CD4-positive, alpha-beta T cell (primary cell): Measurements from ENCODE around the gene DNAAF1. TPM values are rescaled to one million over a fixed set of nuclear protein-coding genes. Genes with fewer than 3 reads are reported as not detected.

Experiments used
- ATAC-seq: fragments of 200-7000 bp; cut with Tn5 transposase; one replicate; pipeline ENCODE4 v1.10.0; 2022; ENCODE audit warnings: mild to moderate bottlenecking; ENCODE audit not compliant: poor library complexity
- CTCF ChIA-PET: fragments of 350-600 bp; sonication (Branson Sonifier 250); formaldehyde crosslinking; loops from one replicate; lab custom pipeline; 2021; ENCODE audit warnings: antibody characterized with exemption, inconsistent platforms; lab: Charles Lee
- POLR2A ChIA-PET: fragments of 350-600 bp; sonication (Branson Sonifier 250); formaldehyde crosslinking; loops from one replicate; lab custom pipeline; 2021; ENCODE audit warnings: antibody characterized with exemption, inconsistent platforms; lab: Charles Lee
- DNase-seq, 14 experiments: peaks; one replicate each; pipeline ENCODE4 v3.0.0-alpha.2; 2013 to 2020; ENCODE audit warnings: mixed read lengths in 2 of 14
- H3K27ac ChIP-seq, 2 donors: one replicate each; pipeline versions ENCODE4 v1.5.1 to v1.7.0; 2013; ENCODE audit warnings: low read length in 2 of 2, low read depth in 1 of 2, mild to moderate bottlenecking in 1 of 2
- H3K27me3 ChIP-seq, 2 experiments: 1 replicate in 1 of 2; 2 replicates in 1 of 2; pipeline versions ENCODE4 v1.6.1 to v1.7.0; 2013; ENCODE audit warnings: low read length in 2 of 2, control low read depth in 1 of 2, mild to moderate bottlenecking in 1 of 2, moderate library complexity in 1 of 2; ENCODE audit not compliant: insufficient read depth in 2 of 2, control insufficient read depth in 1 of 2
- H3K36me3 ChIP-seq: one replicate; pipeline ENCODE4 v1.6.1; 2013; ENCODE audit warnings: low read length, control low read depth; ENCODE audit not compliant: insufficient read depth
- H3K4me1 ChIP-seq: one replicate; pipeline ENCODE4 v1.6.1; 2013; ENCODE audit warnings: low read length, control low read depth; ENCODE audit not compliant: insufficient read depth
- H3K4me3 ChIP-seq: one replicate; pipeline ENCODE4 v1.5.1; 2013; ENCODE audit warnings: mild to moderate bottlenecking, low read length, moderate library complexity
- H3K9me3 ChIP-seq, 2 experiments: 1 replicate in 1 of 2; 2 replicates in 1 of 2; pipeline versions ENCODE4 v1.6.1 to v1.7.0; 2013; ENCODE audit warnings: low read length in 2 of 2, mild to moderate bottlenecking in 2 of 2, control low read depth in 1 of 2, moderate library complexity in 1 of 2; ENCODE audit not compliant: control insufficient read depth in 1 of 2, insufficient read depth in 1 of 2
- H3K27ac Mint-ChIP-seq: one replicate; pipeline ENCODE4 v1.8.0; 2020; ENCODE audit warnings: mixed read lengths
- H3K27me3 Mint-ChIP-seq: one replicate; pipeline ENCODE4 v1.8.0; 2021; ENCODE audit warnings: mixed read lengths
- H3K36me3 Mint-ChIP-seq: one replicate; pipeline ENCODE4 v1.8.0; 2021; ENCODE audit warnings: low read depth, mixed read lengths
- H3K4me1 Mint-ChIP-seq: one replicate; pipeline ENCODE4 v1.8.0; 2021; ENCODE audit warnings: low read depth, mixed read lengths
- H3K4me3 Mint-ChIP-seq: one replicate; pipeline ENCODE4 v1.8.0; 2020; ENCODE audit warnings: mild to moderate bottlenecking, mixed read lengths
- H3K9me3 Mint-ChIP-seq: one replicate; pipeline ENCODE4 v1.8.0; 2020; ENCODE audit warnings: mixed read lengths
- intact Hi-C, 2 experiments: fragments of 100-400 bp; cut with DNase I in 1 of 2; cut with micrococcal nuclease in 1 of 2; formaldehyde crosslinking; loops; one replicate each; pipeline versions ENCODE4 v1.15.1 to v1.9.0; 2023 to 2025; cut with DNase I, micrococcal nuclease
- total RNA-seq, 174 experiments: library from RNA in 2 of 174; stranded (reverse) in 2 of 174; gene quantifications; one replicate each; pipeline ENCODE4 v1.2.3 and lab custom pipeline; 2021 to 2026
- TF ChIP-seq, protein P1 (sequence below): fragments of 200-600 bp; IDR thresholded peaks from one replicate; pipeline ENCODE4 v1.8.0; 2022; ENCODE audit warnings: antibody characterized with exemption, mild to moderate bottlenecking

Gene DNAAF1
- total RNA-seq, 2 experiments from 2014 or later = not detected

DNA sequence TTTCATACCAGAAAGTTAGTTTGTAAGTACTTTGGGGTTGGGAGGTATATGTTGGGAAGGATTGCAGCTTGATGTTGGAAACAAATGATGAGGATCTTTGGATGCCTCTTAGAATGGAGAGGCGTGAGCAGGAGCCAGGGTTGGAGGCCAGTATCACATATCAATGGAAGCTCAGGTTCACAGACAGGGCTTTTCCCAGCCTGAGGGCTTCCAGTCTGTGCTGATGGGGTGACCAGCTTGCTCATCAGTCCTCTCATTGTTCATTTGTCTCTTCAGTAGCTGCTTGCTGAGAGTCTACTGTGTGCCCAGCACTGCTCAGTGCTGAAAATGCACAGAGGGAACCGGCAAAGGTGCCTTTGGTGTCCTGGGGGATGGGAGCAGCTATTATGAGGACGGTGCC lies 5.8 kb downstream of the DNAAF1 start:
- H3K9me3 Mint-ChIP-seq = no peaks in the 10 kb centered on the region
- Histone ChIP-seq H3K4me3 (no peak overlapping the region), H3K27me3 (peaks cover 0 to 6% of the 10 kb centered on the region in 2 experiments), H3K27ac (no peak overlapping the region), H3K9me3 (no peaks in the 10 kb centered on the region), H3K4me1 (no peaks in the 10 kb centered on the region), H3K36me3 (no peaks in the 10 kb centered on the region)
- no peak overlapping the region for H3K27ac Mint-ChIP-seq
- no peak overlapping the region for H3K4me3 Mint-ChIP-seq
- POLR2A ChIA-PET = no interaction called here
- TF ChIP-seq, protein P1, sequence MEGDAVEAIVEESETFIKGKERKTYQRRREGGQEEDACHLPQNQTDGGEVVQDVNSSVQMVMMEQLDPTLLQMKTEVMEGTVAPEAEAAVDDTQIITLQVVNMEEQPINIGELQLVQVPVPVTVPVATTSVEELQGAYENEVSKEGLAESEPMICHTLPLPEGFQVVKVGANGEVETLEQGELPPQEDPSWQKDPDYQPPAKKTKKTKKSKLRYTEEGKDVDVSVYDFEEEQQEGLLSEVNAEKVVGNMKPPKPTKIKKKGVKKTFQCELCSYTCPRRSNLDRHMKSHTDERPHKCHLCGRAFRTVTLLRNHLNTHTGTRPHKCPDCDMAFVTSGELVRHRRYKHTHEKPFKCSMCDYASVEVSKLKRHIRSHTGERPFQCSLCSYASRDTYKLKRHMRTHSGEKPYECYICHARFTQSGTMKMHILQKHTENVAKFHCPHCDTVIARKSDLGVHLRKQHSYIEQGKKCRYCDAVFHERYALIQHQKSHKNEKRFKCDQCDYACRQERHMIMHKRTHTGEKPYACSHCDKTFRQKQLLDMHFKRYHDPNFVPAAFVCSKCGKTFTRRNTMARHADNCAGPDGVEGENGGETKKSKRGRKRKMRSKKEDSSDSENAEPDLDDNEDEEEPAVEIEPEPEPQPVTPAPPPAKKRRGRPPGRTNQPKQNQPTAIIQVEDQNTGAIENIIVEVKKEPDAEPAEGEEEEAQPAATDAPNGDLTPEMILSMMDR = no peak
- CTCF ChIA-PET = no interaction called here
- H3K36me3 Mint-ChIP-seq = no peaks in the 10 kb centered on the region
- H3K4me1 Mint-ChIP-seq = no peaks in the 10 kb centered on the region
- H3K27me3 Mint-ChIP-seq = peaks cover 17% of the 10 kb centered on the region
- DNase-seq (no peak), ATAC-seq (no peak)
- intact Hi-C loops = no loop called here

DNA sequence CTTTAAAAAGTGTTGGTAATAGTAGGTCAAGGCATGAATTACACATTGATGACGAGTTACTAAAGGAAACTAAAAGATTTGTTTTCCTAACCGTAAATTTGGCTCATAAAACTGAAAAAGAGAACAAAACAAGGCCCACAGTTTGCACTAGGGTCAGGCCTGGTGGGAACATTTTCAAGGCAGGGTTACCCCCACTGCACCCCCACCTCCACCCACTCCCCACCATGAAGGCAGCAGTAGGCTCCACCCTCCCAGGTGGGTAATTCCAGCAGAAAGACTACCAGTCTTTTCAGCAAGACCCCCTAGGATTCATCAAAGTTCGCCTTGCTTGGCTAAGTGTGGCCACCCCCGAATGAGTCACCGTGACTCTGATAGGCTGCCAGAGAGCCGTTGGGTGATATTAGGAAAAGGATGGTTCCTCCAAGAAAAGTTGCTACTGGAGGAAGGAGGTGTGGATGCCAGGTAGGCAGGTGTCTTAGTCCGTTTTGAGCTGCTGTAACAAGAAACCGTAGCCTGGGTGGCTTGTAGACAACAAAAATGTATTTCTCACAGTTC lies 8.6 kb downstream of the DNAAF1 start:
- TF ChIP-seq, protein P1 = no peak
- no peak for ATAC-seq
- Mint-ChIP-seq H3K27me3 (peaks cover 26% of the 10 kb centered on the region), H3K36me3 (no peaks in the 10 kb centered on the region), H3K9me3 (no peaks in the 10 kb centered on the region), H3K4me1 (no peaks in the 10 kb centered on the region), H3K4me3 (no peak overlapping the region), H3K27ac (no peak overlapping the region)
- Histone ChIP-seq H3K36me3 (no peaks in the 10 kb centered on the region), H3K4me3 (no peak overlapping the region), H3K27ac (no peak overlapping the region), H3K9me3 (no peaks in the 10 kb centered on the region), H3K27me3 (peaks cover 0 to 3% of the 10 kb centered on the region in 2 experiments), H3K4me1 (no peaks in the 10 kb centered on the region)
- POLR2A ChIA-PET = no interaction called here
- no peak for DNase-seq
- intact Hi-C loops = no loop called here
- CTCF ChIA-PET = no interaction called here

DNA sequence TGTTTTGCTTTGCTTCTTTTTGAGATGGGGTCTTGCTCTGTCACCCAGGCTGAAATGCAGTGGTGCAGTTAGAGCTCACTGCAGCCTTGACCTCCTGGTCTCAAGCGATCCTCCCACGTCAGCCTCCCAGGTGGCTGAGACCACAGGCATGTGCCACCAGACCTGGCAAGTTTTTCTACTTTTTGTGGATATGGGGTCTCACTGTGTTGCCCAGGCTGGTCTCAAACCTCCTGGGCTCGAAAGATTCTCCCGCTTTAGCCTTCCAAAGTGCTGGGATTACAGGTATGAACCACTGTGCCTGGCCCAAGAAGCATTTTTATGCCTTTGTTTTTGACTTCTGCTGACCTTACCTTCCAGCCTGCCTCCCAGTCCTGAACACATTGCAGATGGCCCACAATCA lies 10.1 kb downstream of the DNAAF1 start:
- intact Hi-C loops = no loop called here
- TF ChIP-seq, protein P1 = no peak
- H3K36me3 Mint-ChIP-seq = no peaks in the 10 kb centered on the region
- Histone ChIP-seq H3K27ac (no peak overlapping the region), H3K4me1 (no peaks in the 10 kb centered on the region), H3K9me3 (no peaks in the 10 kb centered on the region), H3K27me3 (peaks cover 0 to 6% of the 10 kb centered on the region in 2 experiments), H3K36me3 (no peaks in the 10 kb centered on the region), H3K4me3 (no peak overlapping the region)
- peaks cover 34% of the 10 kb centered on the region for H3K27me3 Mint-ChIP-seq
- CTCF ChIA-PET = no interaction called here
- ATAC-seq (no peak), DNase-seq (no peak)
- POLR2A ChIA-PET = no interaction called here
- no peaks in the 10 kb centered on the region for H3K9me3 Mint-ChIP-seq
- H3K27ac Mint-ChIP-seq = no peak overlapping the region
- H3K4me1 Mint-ChIP-seq = no peaks in the 10 kb centered on the region
- no peak overlapping the region for H3K4me3 Mint-ChIP-seq
